ENCODE measurements around the gene ZBTB12. TPM values are rescaled to one million over a fixed set of nuclear protein-coding genes. Genes with fewer than 3 reads are reported as not detected.

ZBTB12 gene
- total and polyA plus RNA-seq, 10 of the 15 experiments (the other 5 are each of a cell fraction or from before 2014, with no cell fraction given) = 0.81 to 4.5 (median 1.7) TPM; not detected in 4

DNA sequence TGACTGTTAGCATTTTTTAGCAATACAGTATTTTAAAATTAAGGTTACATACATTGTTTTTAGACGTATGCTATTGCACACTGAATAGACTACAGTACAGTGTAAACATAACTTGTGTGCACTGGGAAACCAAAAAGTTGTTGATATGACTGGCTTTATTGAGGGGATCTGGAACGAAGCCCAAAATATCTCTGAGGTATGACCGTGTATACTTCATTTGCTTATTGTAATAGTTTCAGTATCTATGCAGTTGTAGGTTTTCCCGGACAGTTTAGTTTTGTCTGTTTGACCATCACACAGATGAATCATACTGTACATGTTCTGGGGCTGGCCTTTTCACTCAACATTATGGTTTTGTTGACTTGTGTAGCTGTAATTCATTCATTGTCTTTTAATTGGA, 6.9 kb upstream of the ZBTB12 start (continued):
- no peak for TF ChIP-seq YY1 (IDR thresholded peaks at IDR 0.05; ENCODE audit: low read depth, low read length)
- TF ChIP-seq ZNF217 (IDR thresholded peaks at IDR 0.05) = no peak
- TF ChIP-seq HCFC1 (IDR thresholded peaks at IDR 0.05; ENCODE audit: low read length) = no peak
- no peak for TF ChIP-seq DPF2 (IDR thresholded peaks at IDR 0.05)
- no peak for TF ChIP-seq SP1 (IDR thresholded peaks at IDR 0.05; ENCODE audit: low read depth, low read length)
- TF ChIP-seq, protein P1, sequence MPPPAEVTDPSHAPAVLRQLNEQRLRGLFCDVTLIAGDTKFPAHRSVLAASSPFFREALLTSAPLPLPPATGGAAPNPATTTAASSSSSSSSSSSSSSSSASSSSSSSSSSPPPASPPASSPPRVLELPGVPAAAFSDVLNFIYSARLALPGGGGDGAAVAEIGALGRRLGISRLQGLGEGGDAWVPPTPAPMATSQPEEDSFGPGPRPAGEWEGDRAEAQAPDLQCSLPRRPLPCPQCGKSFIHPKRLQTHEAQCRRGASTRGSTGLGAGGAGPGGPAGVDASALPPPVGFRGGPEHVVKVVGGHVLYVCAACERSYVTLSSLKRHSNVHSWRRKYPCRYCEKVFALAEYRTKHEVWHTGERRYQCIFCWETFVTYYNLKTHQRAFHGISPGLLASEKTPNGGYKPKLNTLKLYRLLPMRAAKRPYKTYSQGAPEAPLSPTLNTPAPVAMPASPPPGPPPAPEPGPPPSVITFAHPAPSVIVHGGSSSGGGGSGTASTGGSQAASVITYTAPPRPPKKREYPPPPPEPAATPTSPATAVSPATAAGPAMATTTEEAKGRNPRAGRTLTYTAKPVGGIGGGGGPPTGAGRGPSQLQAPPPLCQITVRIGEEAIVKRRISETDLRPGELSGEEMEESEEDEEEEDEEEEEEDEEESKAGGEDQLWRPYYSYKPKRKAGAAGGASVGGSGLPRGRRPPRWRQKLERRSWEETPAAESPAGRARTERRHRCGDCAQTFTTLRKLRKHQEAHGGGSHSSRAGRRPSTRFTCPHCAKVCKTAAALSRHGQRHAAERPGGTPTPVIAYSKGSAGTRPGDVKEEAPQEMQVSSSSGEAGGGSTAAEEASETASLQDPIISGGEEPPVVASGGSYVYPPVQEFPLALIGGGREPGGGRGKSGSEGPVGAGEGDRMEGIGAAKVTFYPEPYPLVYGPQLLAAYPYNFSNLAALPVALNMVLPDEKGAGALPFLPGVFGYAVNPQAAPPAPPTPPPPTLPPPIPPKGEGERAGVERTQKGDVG (CRISPR knock-in tag; IDR thresholded peaks at IDR 0.05) = no peak
- no peak for TF ChIP-seq ELK1 (IDR thresholded peaks at IDR 0.05; ENCODE audit: low read depth, low read length)
- no peak for TF ChIP-seq SPI1 (IDR thresholded peaks at IDR 0.05; ENCODE audit: borderline replicate concordance, insufficient read depth, low read depth, low read length)
- TF ChIP-seq CHD2 (IDR thresholded peaks at IDR 0.05; ENCODE audit: borderline replicate concordance, low read depth, low read length) = no peak
- TF ChIP-seq, protein P2, sequence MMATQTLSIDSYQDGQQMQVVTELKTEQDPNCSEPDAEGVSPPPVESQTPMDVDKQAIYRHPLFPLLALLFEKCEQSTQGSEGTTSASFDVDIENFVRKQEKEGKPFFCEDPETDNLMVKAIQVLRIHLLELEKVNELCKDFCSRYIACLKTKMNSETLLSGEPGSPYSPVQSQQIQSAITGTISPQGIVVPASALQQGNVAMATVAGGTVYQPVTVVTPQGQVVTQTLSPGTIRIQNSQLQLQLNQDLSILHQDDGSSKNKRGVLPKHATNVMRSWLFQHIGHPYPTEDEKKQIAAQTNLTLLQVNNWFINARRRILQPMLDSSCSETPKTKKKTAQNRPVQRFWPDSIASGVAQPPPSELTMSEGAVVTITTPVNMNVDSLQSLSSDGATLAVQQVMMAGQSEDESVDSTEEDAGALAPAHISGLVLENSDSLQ (IDR thresholded peaks at IDR 0.05) = no peak
- TF ChIP-seq, protein P3, sequence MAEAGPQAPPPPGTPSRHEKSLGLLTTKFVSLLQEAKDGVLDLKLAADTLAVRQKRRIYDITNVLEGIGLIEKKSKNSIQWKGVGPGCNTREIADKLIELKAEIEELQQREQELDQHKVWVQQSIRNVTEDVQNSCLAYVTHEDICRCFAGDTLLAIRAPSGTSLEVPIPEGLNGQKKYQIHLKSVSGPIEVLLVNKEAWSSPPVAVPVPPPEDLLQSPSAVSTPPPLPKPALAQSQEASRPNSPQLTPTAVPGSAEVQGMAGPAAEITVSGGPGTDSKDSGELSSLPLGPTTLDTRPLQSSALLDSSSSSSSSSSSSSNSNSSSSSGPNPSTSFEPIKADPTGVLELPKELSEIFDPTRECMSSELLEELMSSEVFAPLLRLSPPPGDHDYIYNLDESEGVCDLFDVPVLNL (IDR thresholded peaks at IDR 0.05; ENCODE audit: low read depth, low read length) = no peak
- TF ChIP-seq EED (IDR thresholded peaks at IDR 0.05; ENCODE audit: low read depth) = peak; percentile 70
- no peak for TF ChIP-seq RCOR1 (conservative IDR thresholded peaks at IDR 0.05; ENCODE audit: low read depth, low read length)
- no peak for TF ChIP-seq RB1 (IDR thresholded peaks at IDR 0.05; ENCODE audit: borderline replicate concordance)
- no peak for TF ChIP-seq SMAD1 (IDR thresholded peaks at IDR 0.05; ENCODE audit: low read depth, partially characterized antibody)
- TF ChIP-seq KDM1A (IDR thresholded peaks at IDR 0.05; ENCODE audit: borderline replicate concordance) = no peak
- TF ChIP-seq MLLT1 (IDR thresholded peaks at IDR 0.05) = no peak
- TF ChIP-seq NFXL1 (IDR thresholded peaks at IDR 0.05; ENCODE audit: borderline replicate concordance) = no peak
- no peak for TF ChIP-seq SRF (IDR thresholded peaks at IDR 0.05; ENCODE audit: low read depth in 2 of 2, low read length in 2 of 2)
- TF ChIP-seq ETV6 (conservative IDR thresholded peaks at IDR 0.05 in 1 of 2, IDR thresholded peaks at IDR 0.05 in 1 of 2; ENCODE audit: borderline replicate concordance in 1 of 2, low read depth in 1 of 2) = no peak
- no peak for TF ChIP-seq FOXM1 (IDR thresholded peaks at IDR 0.05; ENCODE audit: low read depth, low read length)

Data from GM12878 (cell line).